ENCODE data around the gene EPHA7.

The EPHA7 gene

GRCh38 chr6:93235775-93236174 lies 183.6 kb downstream of the EPHA7 start:
- DNase-seq = no peak

GRCh38 chr6:93226822-93227221 lies 192.5 kb downstream of the EPHA7 start:
- no peak for DNase-seq

GRCh38 chr6:93222071-93222851 lies 197.1 kb downstream of the EPHA7 start:
- DNase-seq = no peak

- DNase-seq = no peak
Measured at GRCh38 chr6:93219447-93219846, 199.9 kb downstream of the EPHA7 start.

GRCh38 chr6:93218096-93218495 lies 201.3 kb downstream of the EPHA7 start:
- DNase-seq = no peak

GRCh38 chr6:93213028-93213427 lies 206.3 kb downstream of the EPHA7 start:
- no peak for DNase-seq

GRCh38 chr6:93210908-93211307 lies 208.5 kb downstream of the EPHA7 start:
- no peak for DNase-seq

GRCh38 chr6:93209358-93209757 lies 210.0 kb downstream of the EPHA7 start:
- DNase-seq = no peak

GRCh38 chr6:93196406-93196970 lies 222.9 kb downstream of the EPHA7 start:
- no peak for DNase-seq

- no peak for DNase-seq
Measured at GRCh38 chr6:93194480-93194879, 224.9 kb downstream of the EPHA7 start.

GRCh38 chr6:93193868-93194267 lies 225.5 kb downstream of the EPHA7 start:
- no peak for DNase-seq

All from activated effector memory CD4-positive, alpha-beta T cell treated with Interleukin-2 at 50 U/mL for 16 hours (primary cell).